Lower lobe of right lung (tissue), 2 donors: ENCODE measurements around the gene CYP4V2. TPM values are rescaled to one million over a fixed set of nuclear protein-coding genes. Genes with fewer than 3 reads are reported as not detected.
"Not testable (repeated sequence)": the region's sequence is repeated elsewhere in the genome, so short reads cannot be mapped to it uniquely, and the experiment has no call there.

Experiments used
- ATAC-seq, 2 donors: fragments of 200-7000 bp; cut with Tn5 transposase; one replicate each; pipeline ENCODE4 v1.9.1; 2020 to 2022; ENCODE audit warnings: mild to moderate bottlenecking in 2 of 2, moderate library complexity in 2 of 2
- DNase-seq: peaks from one replicate; pipeline ENCODE4 v3.0.0-alpha.2; 2020
- H3K27ac ChIP-seq: fragments of 200-600 bp; one replicate; pipeline ENCODE4 v1.8.0; 2022
- H3K27me3 ChIP-seq: fragments of 200-600 bp; one replicate; pipeline ENCODE4 v1.8.0; 2022; ENCODE audit warnings: low read depth
- H3K36me3 ChIP-seq: fragments of 200-600 bp; one replicate; pipeline ENCODE4 v1.8.0; 2022; ENCODE audit warnings: mild to moderate bottlenecking
- H3K4me1 ChIP-seq: fragments of 200-600 bp; one replicate; pipeline ENCODE4 v1.8.0; 2022
- H3K4me3 ChIP-seq: fragments of 200-600 bp; one replicate; pipeline ENCODE4 v1.8.0; 2022; ENCODE audit warnings: mild to moderate bottlenecking
- H3K9me3 ChIP-seq: fragments of 200-600 bp; one replicate; pipeline ENCODE4 v1.8.0; 2022
- CTCF ChIP-seq: fragments of 200-600 bp; IDR thresholded peaks from one replicate; pipeline ENCODE4 v1.8.0; 2022; ENCODE audit warnings: antibody characterized with exemption, mild to moderate bottlenecking
- intact Hi-C: fragments of 100-400 bp; cut with DNase I; formaldehyde crosslinking; loops from one replicate; pipeline ENCODE4 v1.11.0; 2022
- total RNA-seq: library from RNA; stranded (reverse); fragmentation: NEBNext Ultra II Directional; extraction: Animal tissue kit (Norgen Biotek cat#: 25700); gene quantifications from one replicate; pipeline ENCODE4 v1.2.1, GENCODE V29; 2021
- donor health status: DM: no; HTN: yes; CAD: no; lungs with severe emphysema.

The CYP4V2 gene
- total RNA-seq, 1 donor from 2014 or later = 38.6 TPM

- Histone ChIP-seq H3K27me3 (no peaks in the 10 kb centered on the region), H3K27ac (no peak overlapping the region), H3K4me3 (no peak overlapping the region), H3K4me1 (no peaks in the 10 kb centered on the region), H3K9me3 (peaks cover 6% of the 10 kb centered on the region), H3K36me3 (no peaks in the 10 kb centered on the region)
- DNase-seq (no peak), ATAC-seq (no peak)
- intact Hi-C loops = no loop called here
- TF ChIP-seq CTCF = no peak
Observed at GRCh38 chr4:186228514-186228894, 37.1 kb downstream of the CYP4V2 start.

- no peak for DNase-seq
- no peaks in the 10 kb centered on the region for H3K9me3 ChIP-seq
- no peak overlapping the region for H3K27ac ChIP-seq
- H3K36me3 ChIP-seq = no peaks in the 10 kb centered on the region
- no peak for TF ChIP-seq CTCF
- intact Hi-C loops = no loop called here
- no peaks in the 10 kb centered on the region for H3K4me1 ChIP-seq
- H3K27me3 ChIP-seq = no peaks in the 10 kb centered on the region
- H3K4me3 ChIP-seq = no peak overlapping the region
- ATAC-seq = no peak
Observed at GRCh38 chr4:186234367-186234766, 43.0 kb downstream of the CYP4V2 start.

GRCh38 chr4:186236126-186236525 is 44.8 kb downstream of the CYP4V2 start:
- H3K4me3 ChIP-seq = no peak overlapping the region
- no peak for TF ChIP-seq CTCF
- H3K9me3 ChIP-seq = no peaks in the 10 kb centered on the region
- no peaks in the 10 kb centered on the region for H3K27me3 ChIP-seq
- no peak for DNase-seq
- intact Hi-C loops = no loop called here
- no peak for ATAC-seq
- H3K27ac ChIP-seq = no peak overlapping the region
- no peaks in the 10 kb centered on the region for H3K36me3 ChIP-seq
- H3K4me1 ChIP-seq = no peaks in the 10 kb centered on the region

GRCh38 chr4:186240452-186240847 is 49.1 kb downstream of the CYP4V2 start:
- Histone ChIP-seq H3K9me3 (no peaks in the 10 kb centered on the region), H3K27me3 (no peaks in the 10 kb centered on the region), H3K27ac (no peak overlapping the region), H3K4me1 (no peaks in the 10 kb centered on the region), H3K36me3 (no peaks in the 10 kb centered on the region), H3K4me3 (no peak overlapping the region)
- TF ChIP-seq CTCF = no peak
- intact Hi-C loops = no loop called here
- no peak for ATAC-seq
- no peak for DNase-seq

GRCh38 chr4:186240848-186241491 is 49.6 kb downstream of the CYP4V2 start:
- ATAC-seq (no peak), DNase-seq (no peak)
- Histone ChIP-seq H3K4me3 (no peak overlapping the region), H3K4me1 (no peaks in the 10 kb centered on the region), H3K27me3 (no peaks in the 10 kb centered on the region), H3K27ac (no peak overlapping the region), H3K9me3 (no peaks in the 10 kb centered on the region), H3K36me3 (no peaks in the 10 kb centered on the region)
- TF ChIP-seq CTCF = no peak
- intact Hi-C loops = no loop called here

GRCh38 chr4:186241616-186242015 is 50.2 kb downstream of the CYP4V2 start:
- no peak for DNase-seq
- ATAC-seq = no peak
- H3K4me3 ChIP-seq = no peak overlapping the region
- no peaks in the 10 kb centered on the region for H3K36me3 ChIP-seq
- no peak for TF ChIP-seq CTCF
- no peaks in the 10 kb centered on the region for H3K9me3 ChIP-seq
- H3K27me3 ChIP-seq = no peaks in the 10 kb centered on the region
- H3K4me1 ChIP-seq = no peaks in the 10 kb centered on the region
- intact Hi-C loops = no loop called here
- H3K27ac ChIP-seq = no peak overlapping the region

GRCh38 chr4:186242031-186242430 is 50.7 kb downstream of the CYP4V2 start:
- H3K4me3 ChIP-seq, DNase-seq, H3K4me1 ChIP-seq, ATAC-seq, H3K36me3 ChIP-seq, H3K27me3 ChIP-seq, H3K27ac ChIP-seq, intact Hi-C loops, H3K9me3 ChIP-seq: not testable (repeated sequence)
